ENCODE data around the gene CORO7.
A peak's percentile ranks its signal among the peaks of the same experiment; 100 is the strongest.

CORO7 gene

DNA sequence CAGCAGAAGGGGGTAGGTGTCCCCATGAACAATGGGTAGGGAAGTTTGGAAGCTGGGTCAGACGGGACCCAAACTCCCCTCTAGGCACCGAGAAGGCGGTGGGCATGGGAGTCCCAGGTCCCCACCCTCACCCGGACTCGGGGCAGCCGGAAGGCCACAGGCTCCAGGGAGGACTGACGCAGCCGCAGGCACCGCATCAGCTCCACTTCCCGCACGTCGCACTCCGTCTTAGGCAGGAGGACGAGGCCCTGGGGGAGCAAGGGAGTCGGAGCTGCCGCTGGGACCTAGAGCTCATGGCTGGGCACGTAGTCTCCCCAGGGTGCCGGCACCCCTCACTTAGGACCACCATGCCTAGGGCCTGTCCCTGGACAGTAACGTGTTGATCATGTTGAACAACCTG is 58.2 kb downstream of the CORO7 start:
- H3K27ac ChIP-seq, result no peak overlapping the region
- TF ChIP-seq Cebpa-rat (IDR thresholded peaks at IDR 0.05), result no peak
- no peaks in the 10 kb centered on the region for H3K27me3 ChIP-seq
- H3K4me1 ChIP-seq, result peaks cover 9% of the 10 kb centered on the region; the same call in 1 of the 2 replicates
- H3K4me2 ChIP-seq, result no peak overlapping the region
- H3K4me3 ChIP-seq, result no peak overlapping the region
- H3K36me3 ChIP-seq, result peaks cover 85% of the 10 kb centered on the region
- H4K20me1 ChIP-seq, result peaks cover 43% of the 10 kb centered on the region
- H3K9me3 ChIP-seq, result no peaks in the 10 kb centered on the region
- H3K9ac ChIP-seq, result no peak overlapping the region

DNA sequence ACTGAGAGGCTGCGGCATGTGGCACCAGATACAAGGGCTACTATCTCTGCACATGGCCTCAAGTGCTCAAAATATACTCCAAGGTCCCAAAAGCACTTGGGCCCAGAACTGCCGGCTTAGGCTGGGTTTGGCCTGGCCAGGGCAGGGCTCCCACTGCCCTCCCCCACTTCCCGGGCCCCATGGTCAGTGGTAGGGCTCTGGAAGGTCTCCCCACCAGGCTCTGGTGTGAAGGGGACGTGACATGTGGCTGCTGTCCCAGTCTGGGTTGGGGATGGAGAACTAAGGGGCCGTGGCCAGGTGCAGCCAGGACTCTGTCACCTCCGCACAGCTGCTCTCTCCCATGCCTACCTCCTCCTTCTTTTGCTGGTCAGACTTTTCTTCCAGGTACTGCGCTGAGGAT is 59.6 kb downstream of the CORO7 start:
- TF ChIP-seq Cebpa-rat (IDR thresholded peaks at IDR 0.05), result no peak
- Histone ChIP-seq H3K36me3 (peaks cover 71% of the 10 kb centered on the region), H3K9me3 (no peaks in the 10 kb centered on the region), H3K27me3 (no peaks in the 10 kb centered on the region), H3K4me1 (peaks cover 16% of the 10 kb centered on the region), H4K20me1 (peaks cover 33% of the 10 kb centered on the region), H3K27ac (no peak overlapping the region), H3K9ac (no peak overlapping the region), H3K4me2 (no peak overlapping the region), H3K4me3 (no peak overlapping the region)

DNA sequence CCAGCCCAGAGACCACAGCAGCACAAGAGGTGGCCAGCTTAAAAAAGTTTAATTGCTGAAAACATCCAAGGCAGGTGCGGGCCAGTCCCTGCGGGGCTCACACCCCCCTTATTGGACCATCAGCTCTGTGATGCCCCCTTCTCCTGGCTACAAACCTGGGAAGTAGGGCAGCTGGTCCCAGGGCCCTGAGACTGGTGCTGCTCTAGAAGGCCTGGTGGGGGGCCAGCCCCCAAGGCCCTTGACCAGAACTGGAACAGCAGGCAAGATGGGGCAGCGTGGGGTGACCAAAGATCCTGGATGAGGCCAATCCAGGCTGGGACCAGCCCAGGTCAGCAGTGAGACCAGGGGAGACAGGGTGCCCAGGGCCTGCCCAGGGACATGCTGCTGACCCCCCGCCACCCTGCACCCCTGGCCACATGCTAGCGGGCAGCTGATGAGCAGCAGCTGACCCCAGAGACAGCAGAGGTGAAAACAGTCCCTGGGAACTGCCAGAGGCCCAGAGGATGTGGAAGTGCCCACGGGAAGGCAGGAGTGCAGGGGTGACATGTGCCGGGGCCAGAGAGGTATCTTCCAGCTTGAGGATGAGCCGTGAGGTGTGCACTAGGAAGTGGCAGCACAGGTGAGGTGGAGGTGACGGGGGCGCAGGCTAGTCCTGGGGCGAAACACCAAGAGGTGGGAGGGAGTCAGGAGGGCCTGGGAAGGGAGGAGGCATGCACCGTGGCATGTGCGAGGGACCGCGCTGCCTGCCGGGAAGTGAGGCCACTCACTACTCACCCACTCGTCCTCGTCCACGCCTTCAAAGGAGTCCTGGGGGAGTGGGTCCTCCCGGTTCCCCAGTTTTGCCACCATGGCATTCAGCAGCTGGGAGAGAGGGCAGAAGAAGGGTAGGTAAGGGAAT is 61.6 kb downstream of the CORO7 start:
- H3K27ac ChIP-seq, result no peak overlapping the region
- peaks cover 20% of the 10 kb centered on the region for H3K4me1 ChIP-seq
- no peaks in the 10 kb centered on the region for H3K9me3 ChIP-seq
- H3K36me3 ChIP-seq, result peaks cover 53% of the 10 kb centered on the region
- H3K4me2 ChIP-seq, result no peak overlapping the region
- H4K20me1 ChIP-seq, result peaks cover 24% of the 10 kb centered on the region
- no peaks in the 10 kb centered on the region for H3K27me3 ChIP-seq
- no peak for TF ChIP-seq Cebpa-rat (IDR thresholded peaks at IDR 0.05)
- H3K4me3 ChIP-seq, result no peak overlapping the region
- no peak overlapping the region for H3K9ac ChIP-seq

DNA sequence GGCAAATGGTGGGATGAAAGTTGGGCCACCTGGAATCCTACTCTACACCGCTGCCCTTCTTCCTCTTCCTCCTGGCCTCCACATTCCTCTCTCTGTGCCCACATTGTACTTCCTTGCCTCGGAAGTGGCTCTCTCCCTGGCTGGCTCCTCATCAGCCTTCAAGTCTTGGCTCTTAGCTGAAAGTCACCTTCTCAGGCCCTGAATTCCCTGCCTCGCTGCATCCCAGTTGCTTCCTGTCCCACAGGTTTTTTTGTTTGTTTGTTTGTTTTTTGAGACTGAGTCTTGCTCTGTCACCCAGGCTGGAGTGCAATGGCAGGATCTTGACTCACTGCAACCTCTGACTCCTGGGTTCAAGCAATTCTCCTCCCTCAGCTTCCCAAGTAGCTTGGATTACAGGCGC is 62.7 kb downstream of the CORO7 start:
- peaks cover 28% of the 10 kb centered on the region for H3K4me1 ChIP-seq
- TF ChIP-seq Cebpa-rat (IDR thresholded peaks at IDR 0.05), result no peak
- no peak overlapping the region for H3K4me2 ChIP-seq
- no peak overlapping the region for H3K9ac ChIP-seq
- no peak overlapping the region for H3K27ac ChIP-seq
- no peak overlapping the region for H3K4me3 ChIP-seq
- H3K36me3 ChIP-seq, result peaks cover 52% of the 10 kb centered on the region
- H4K20me1 ChIP-seq, result peaks cover 27% of the 10 kb centered on the region
- no peaks in the 10 kb centered on the region for H3K9me3 ChIP-seq
- no peaks in the 10 kb centered on the region for H3K27me3 ChIP-seq

DNA sequence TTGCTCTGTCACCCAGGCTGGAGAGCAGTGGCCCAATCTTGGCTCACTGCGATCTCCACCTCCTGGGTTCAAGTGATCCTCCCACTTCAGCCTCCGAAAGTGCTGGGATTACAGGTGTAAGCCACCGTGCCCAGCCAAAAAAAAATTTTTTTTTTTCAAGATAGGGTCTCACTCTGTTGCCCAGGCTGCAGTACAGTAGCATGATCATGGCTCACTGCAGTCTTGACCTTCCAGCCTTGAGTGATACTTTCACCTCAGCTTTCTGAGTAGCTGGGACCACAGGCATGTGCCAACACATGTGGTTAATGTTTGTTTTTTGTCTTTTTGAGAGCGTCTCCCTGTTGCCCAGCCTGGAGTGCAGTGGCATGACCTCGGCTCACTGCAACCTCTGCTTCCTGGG is 63.6 kb downstream of the CORO7 start:
- no peak overlapping the region for H3K9ac ChIP-seq
- no peak overlapping the region for H3K4me3 ChIP-seq
- no peaks in the 10 kb centered on the region for H3K9me3 ChIP-seq
- TF ChIP-seq Cebpa-rat (IDR thresholded peaks at IDR 0.05), result no peak
- no peak overlapping the region for H3K4me2 ChIP-seq
- H4K20me1 ChIP-seq, result peaks cover 29% of the 10 kb centered on the region
- no peaks in the 10 kb centered on the region for H3K27me3 ChIP-seq
- H3K27ac ChIP-seq, result no peak overlapping the region
- H3K36me3 ChIP-seq, result peaks cover 51% of the 10 kb centered on the region
- H3K4me1 ChIP-seq, result peaks cover 28% of the 10 kb centered on the region

DNA sequence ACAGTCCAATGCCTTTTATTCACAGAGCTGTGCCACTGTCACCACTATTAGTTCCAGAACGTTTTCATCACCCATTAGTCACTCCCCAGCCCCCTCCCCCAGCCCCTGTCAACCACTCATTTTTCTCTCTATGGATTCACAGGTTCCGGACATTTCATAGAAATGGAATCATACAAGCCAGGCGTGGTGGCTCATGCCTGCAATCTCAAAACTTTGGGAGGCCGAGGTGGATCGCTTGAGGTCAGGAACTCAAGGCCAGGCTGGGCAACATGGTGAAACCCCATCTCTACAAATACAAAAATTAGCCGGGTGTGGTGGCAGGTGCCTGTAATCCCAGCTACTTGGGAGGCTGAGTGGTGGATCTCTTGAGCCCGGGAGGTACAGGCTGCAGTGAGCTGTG is 64.5 kb downstream of the CORO7 start:
- TF ChIP-seq Cebpa-rat (IDR thresholded peaks at IDR 0.05), result no peak
- H3K27ac ChIP-seq, result no peak overlapping the region

DNA sequence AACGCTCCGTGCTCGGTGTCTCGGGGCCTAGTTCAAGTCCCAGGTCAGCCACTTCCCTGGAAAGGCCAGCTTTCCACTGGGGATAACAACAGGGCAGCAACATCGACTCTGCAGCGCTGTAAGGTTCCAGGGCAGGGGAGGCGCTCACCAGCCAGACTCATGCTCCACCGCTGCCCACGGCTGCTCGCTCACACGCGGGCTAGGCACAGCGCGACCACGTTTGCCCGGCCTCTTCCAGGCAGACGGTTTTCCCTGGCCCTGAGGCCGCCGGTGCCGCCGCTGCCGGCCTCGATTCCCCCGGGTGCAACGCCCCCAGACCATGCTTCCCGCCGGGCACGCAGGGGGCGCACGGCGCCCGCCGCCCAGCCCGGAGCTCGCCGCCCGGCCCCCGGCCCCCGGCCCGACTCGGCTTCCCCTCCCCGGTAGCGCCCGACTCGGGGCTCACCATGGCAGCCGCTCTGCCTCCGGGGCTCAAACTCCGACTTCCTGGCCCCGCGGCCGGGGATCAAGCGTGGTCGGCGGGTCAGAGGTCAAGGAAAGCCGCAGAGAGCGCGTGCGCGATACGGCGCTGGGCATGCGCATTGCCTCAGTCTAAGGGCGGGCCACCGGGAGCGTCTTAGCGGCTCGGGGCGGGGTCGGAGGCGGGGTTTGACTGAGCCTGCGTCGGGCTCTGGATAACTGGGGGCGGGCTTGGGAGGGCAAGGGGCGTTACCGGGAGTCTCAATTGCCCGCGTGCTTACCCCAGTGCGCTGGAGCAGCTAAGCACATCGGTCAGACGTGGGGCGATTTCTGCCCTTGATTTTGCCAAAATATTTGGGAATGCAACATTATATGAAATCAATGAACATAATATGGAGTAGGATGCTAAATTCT is 65.4 kb downstream of the CORO7 start, which contains the start of gene PAM16:
PAM16 (minus strand) TSS at position 535 of the 873 bp plus-strand sequence; CDS start at position 448, 87 bp downstream.
- Histone ChIP-seq H3K4me3 (peak within 1 kb of the TSS; percentile 98), H3K4me1 (peaks cover 28% of the 10 kb centered on the region), H3K9ac (peak within 1 kb of the TSS; percentile 97), H4K20me1 (peaks cover 48% of the 10 kb centered on the region), H3K9me3 (no peaks in the 10 kb centered on the region), H3K27me3 (no peaks in the 10 kb centered on the region), H3K36me3 (peaks cover 53% of the 10 kb centered on the region), H3K27ac (peak within 1 kb of the TSS; percentile 94), H3K4me2 (peak within 1 kb of the TSS; percentile 94)
- TF ChIP-seq Cebpa-rat (IDR thresholded peaks at IDR 0.05), result no peak

More for the DNA sequence above, 64.5 kb downstream of the CORO7 start:
- H3K27me3 ChIP-seq, result no peaks in the 10 kb centered on the region
- H3K4me2 ChIP-seq, result peak overlapping the region; percentile 66
- H3K9ac ChIP-seq, result no peak overlapping the region; the same call in 1 of the 2 replicates
- H3K4me1 ChIP-seq, result peaks cover 28% of the 10 kb centered on the region
- peaks cover 39% of the 10 kb centered on the region for H4K20me1 ChIP-seq
- no peak overlapping the region for H3K4me3 ChIP-seq
- H3K9me3 ChIP-seq, result no peaks in the 10 kb centered on the region
- H3K36me3 ChIP-seq, result peaks cover 52% of the 10 kb centered on the region

DNA sequence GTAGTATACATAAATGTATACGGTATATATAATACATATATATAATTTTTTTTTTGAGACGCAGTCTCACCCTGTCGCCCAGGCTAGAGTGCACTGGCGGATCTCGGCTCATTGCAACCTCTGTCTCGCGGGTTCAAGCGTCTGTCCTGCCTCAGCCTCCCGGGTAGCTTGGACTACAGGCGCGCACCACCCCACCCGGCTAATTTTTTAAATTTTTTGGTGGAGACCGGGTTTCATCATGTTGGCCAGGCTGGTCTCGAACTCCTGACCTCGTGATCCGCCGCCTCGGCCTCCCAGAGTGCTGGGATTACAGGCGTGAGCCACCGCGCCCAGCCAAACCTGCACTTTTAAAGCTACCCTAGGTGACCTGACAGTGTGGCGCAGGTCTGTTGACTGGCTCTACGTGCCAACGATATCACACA is 66.0 kb downstream of the CORO7 start:
- H3K4me1 ChIP-seq, result peaks cover 28% of the 10 kb centered on the region
- peak overlapping the region; percentile 94 for H3K27ac ChIP-seq
- H3K9me3 ChIP-seq, result no peaks in the 10 kb centered on the region
- H4K20me1 ChIP-seq, result peaks cover 54% of the 10 kb centered on the region
- peak overlapping the region; percentile 97 for H3K9ac ChIP-seq
- H3K4me2 ChIP-seq, result peak overlapping the region; percentile 94
- TF ChIP-seq Cebpa-rat (IDR thresholded peaks at IDR 0.05), result no peak
- H3K36me3 ChIP-seq, result peaks cover 60% of the 10 kb centered on the region
- peak overlapping the region; percentile 98 for H3K4me3 ChIP-seq
- H3K27me3 ChIP-seq, result no peaks in the 10 kb centered on the region

DNA sequence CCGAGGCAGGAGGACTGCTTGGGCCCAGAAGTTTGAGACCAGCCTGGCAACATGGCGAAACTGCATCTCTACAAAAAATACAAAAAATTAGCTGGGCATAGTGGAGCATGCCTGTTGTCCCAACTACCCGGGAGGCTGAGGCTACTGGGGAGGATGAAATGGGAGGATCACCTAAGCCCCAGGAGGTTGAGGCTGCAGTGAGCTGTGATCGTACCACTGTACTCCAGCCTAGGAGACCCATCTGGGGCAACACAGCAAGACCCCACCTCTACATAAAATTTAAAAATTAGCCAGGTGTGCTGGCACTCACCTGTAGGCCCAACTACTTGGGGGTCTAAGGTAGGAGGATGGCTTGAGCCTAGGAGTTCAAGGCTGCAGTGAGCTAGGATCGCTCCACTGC is 67.1 kb downstream of the CORO7 start:
- no peaks in the 10 kb centered on the region for H3K27me3 ChIP-seq
- no peaks in the 10 kb centered on the region for H3K9me3 ChIP-seq
- H3K27ac ChIP-seq, result no peak overlapping the region
- H3K4me3 ChIP-seq, result no peak overlapping the region
- peaks cover 60% of the 10 kb centered on the region for H4K20me1 ChIP-seq
- H3K36me3 ChIP-seq, result peaks cover 57% of the 10 kb centered on the region
- peak overlapping the region; percentile 97; the same call in 1 of the 2 replicates for H3K9ac ChIP-seq
- peaks cover 28% of the 10 kb centered on the region for H3K4me1 ChIP-seq
- H3K4me2 ChIP-seq, result peak overlapping the region; percentile 94
- TF ChIP-seq Cebpa-rat (IDR thresholded peaks at IDR 0.05), result no peak

All from BLaER1 (cell line).